ENCODE results near the gene ARAP1.

ARAP1 gene

DNA sequence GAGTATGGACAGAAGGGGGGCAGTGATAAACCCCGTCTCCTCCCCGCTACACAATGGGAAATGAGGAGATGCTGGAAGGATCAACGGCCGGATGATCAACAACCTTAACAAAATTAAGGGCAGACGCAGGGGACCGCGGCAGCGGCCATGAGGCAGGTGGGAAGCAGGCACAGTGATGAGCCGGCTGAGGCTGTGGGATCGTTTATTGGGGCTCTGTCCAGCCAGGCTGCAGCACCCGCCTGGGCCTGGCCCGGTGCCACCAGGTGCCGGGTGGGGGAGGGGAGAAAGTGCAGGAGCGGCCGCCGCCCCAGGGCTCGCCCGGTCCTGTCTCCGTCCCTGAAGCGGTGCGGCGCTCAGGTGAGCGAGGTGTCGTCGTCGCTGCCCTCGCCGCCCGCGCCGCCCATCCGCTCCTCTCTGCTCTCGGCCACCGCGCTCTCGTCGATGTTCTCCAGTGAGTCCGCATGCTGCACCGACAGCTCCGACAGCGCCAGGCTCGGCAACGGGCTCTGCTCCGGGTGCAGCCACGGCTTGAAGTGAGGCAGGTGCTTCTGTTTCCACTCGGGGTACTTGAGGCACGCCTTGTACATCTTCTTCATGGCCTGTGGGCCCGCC is 2.4 kb upstream of the ARAP1 start:
- Histone ChIP-seq H3K36me3 (replicated peaks; ENCODE audit: insufficient read depth, low read length) (no peaks in the 10 kb centered on the region), H3K9me3 (replicated peaks; ENCODE audit: insufficient read depth, low read length) (no peaks in the 10 kb centered on the region), H3F3A (ENCODE audit: insufficient read depth, low read length) (no peaks in the 10 kb centered on the region), H3K27ac (ENCODE audit: low read length) (no peak overlapping the region), H3K79me2 (ENCODE audit: low read length) (peaks cover 13% of the 10 kb centered on the region), H2AFZ (ENCODE audit: low read length) (no peak overlapping the region), H3K4me1 (ENCODE audit: low read length) (peaks cover 5% of the 10 kb centered on the region), H4K20me1 (ENCODE audit: insufficient read depth, low read length) (no peaks in the 10 kb centered on the region), H3K27me3 (replicated peaks; ENCODE audit: insufficient read depth, low read length) (no peaks in the 10 kb centered on the region), H3K9ac (ENCODE audit: low read length) (no peak overlapping the region), H3K4me2 (ENCODE audit: low read depth, low read length) (no peak overlapping the region), H3K9me2 (replicated peaks; ENCODE audit: insufficient read depth, low read length) (no peaks in the 10 kb centered on the region), H3K4me3 (ENCODE audit: low read length) (no peak overlapping the region)
- no peak for DNase-seq
- no peak for TF ChIP-seq EZH2phosphoT487 (IDR thresholded peaks at IDR 0.05; ENCODE audit: low read length)
- TF ChIP-seq EZH2 (optimal IDR thresholded peaks at IDR 0.05; ENCODE audit: low read depth, low read length), result no peak
- TF ChIP-seq, protein P1, sequence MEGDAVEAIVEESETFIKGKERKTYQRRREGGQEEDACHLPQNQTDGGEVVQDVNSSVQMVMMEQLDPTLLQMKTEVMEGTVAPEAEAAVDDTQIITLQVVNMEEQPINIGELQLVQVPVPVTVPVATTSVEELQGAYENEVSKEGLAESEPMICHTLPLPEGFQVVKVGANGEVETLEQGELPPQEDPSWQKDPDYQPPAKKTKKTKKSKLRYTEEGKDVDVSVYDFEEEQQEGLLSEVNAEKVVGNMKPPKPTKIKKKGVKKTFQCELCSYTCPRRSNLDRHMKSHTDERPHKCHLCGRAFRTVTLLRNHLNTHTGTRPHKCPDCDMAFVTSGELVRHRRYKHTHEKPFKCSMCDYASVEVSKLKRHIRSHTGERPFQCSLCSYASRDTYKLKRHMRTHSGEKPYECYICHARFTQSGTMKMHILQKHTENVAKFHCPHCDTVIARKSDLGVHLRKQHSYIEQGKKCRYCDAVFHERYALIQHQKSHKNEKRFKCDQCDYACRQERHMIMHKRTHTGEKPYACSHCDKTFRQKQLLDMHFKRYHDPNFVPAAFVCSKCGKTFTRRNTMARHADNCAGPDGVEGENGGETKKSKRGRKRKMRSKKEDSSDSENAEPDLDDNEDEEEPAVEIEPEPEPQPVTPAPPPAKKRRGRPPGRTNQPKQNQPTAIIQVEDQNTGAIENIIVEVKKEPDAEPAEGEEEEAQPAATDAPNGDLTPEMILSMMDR (IDR thresholded peaks at IDR 0.05; ENCODE audit: low read length), result no peak

DNA sequence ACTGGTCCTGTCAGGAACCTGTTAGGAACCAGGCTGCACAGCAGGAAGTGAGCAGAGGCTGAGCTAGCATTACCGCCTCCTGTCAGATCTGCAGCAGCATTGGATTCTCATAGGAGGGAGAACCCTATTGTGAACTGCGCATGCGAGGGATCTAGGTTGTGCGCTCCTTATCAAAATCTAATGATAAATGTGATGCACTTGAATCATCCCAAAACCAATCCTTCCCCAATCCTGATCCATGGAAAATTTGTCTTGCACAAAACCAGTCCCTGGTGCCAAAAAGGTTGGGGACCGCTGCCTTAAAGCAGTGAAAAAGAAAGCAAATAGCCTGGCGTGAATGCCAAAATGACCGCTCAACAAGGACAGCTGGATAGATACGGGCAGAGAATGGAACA is 1.9 kb upstream of the ARAP1 start:
- no peaks in the 10 kb centered on the region for H3K27me3 ChIP-seq (replicated peaks; ENCODE audit: insufficient read depth, low read length)
- no peak overlapping the region for H3K9ac ChIP-seq (ENCODE audit: low read length)

DNA sequence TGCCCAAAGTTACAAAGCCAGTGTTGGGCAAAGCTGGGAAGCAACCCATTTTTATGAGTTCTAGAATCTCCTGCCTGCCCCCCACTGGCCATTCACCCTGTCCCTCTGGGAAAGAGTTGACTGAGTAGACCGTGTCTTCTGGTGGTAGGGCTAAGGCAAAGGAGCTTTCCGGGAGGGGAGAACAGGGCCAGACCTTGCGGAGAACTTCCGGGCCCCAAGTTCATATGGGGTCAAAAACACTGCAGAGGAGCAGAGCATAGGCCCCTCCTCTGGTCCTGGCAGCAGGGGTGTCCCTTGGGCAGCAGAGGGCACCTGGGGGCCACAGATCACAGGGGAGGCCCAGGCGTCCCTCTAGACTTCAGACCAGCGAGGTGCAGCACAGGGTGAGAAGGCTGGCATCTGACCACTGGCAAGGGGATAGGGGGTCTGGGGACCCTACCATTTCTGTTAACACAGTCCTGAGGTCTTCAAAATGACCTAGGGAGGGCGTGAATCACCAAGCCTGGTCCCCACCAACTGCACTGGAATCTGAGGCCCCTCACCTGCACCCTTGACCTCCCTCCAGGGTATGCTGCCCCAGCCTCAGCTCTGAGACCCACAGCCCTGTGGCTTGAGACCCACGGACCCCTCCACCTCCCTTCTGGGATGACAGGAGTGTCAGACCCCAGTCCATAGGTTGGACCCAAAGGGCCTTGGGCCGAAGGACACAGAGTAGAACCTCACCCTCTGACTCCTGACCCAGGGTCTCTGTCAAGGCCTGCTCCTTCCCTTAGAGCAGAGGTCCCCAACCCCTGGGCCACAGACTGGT is 1.3 kb upstream of the ARAP1 start:
- peaks cover 5% of the 10 kb centered on the region for H3K4me1 ChIP-seq (ENCODE audit: low read length)
- no peaks in the 10 kb centered on the region for H3K9me3 ChIP-seq (replicated peaks; ENCODE audit: insufficient read depth, low read length)
- no peaks in the 10 kb centered on the region for H4K20me1 ChIP-seq (ENCODE audit: insufficient read depth, low read length)
- peaks cover 13% of the 10 kb centered on the region for H3K79me2 ChIP-seq (ENCODE audit: low read length)
- H3K4me3 ChIP-seq (ENCODE audit: low read length), result no peak overlapping the region
- H3K27me3 ChIP-seq (replicated peaks; ENCODE audit: insufficient read depth, low read length), result no peaks in the 10 kb centered on the region
- H3F3A ChIP-seq (ENCODE audit: insufficient read depth, low read length), result no peaks in the 10 kb centered on the region
- no peaks in the 10 kb centered on the region for H3K36me3 ChIP-seq (replicated peaks; ENCODE audit: insufficient read depth, low read length)
- no peak for DNase-seq
- H3K9ac ChIP-seq (ENCODE audit: low read length), result no peak overlapping the region
- no peak overlapping the region for H3K4me2 ChIP-seq (ENCODE audit: low read depth, low read length)
- no peaks in the 10 kb centered on the region for H3K9me2 ChIP-seq (replicated peaks; ENCODE audit: insufficient read depth, low read length)
- no peak for TF ChIP-seq EZH2 (optimal IDR thresholded peaks at IDR 0.05; ENCODE audit: low read depth, low read length)
- TF ChIP-seq EZH2phosphoT487 (IDR thresholded peaks at IDR 0.05; ENCODE audit: low read length), result no peak
- TF ChIP-seq, protein P1 (IDR thresholded peaks at IDR 0.05; ENCODE audit: low read length), result no peak
- no peak overlapping the region for H2AFZ ChIP-seq (ENCODE audit: low read length)
- no peak overlapping the region for H3K27ac ChIP-seq (ENCODE audit: low read length)

More for the DNA sequence above, 1.9 kb upstream of the ARAP1 start:
- TF ChIP-seq EZH2phosphoT487 (IDR thresholded peaks at IDR 0.05; ENCODE audit: low read length), result no peak
- TF ChIP-seq EZH2 (optimal IDR thresholded peaks at IDR 0.05; ENCODE audit: low read depth, low read length), result no peak
- TF ChIP-seq, protein P1 (IDR thresholded peaks at IDR 0.05; ENCODE audit: low read length), result no peak
- Histone ChIP-seq H3F3A (ENCODE audit: insufficient read depth, low read length) (no peaks in the 10 kb centered on the region), H3K4me3 (ENCODE audit: low read length) (no peak overlapping the region), H3K9me2 (replicated peaks; ENCODE audit: insufficient read depth, low read length) (no peaks in the 10 kb centered on the region), H3K36me3 (replicated peaks; ENCODE audit: insufficient read depth, low read length) (no peaks in the 10 kb centered on the region), H4K20me1 (ENCODE audit: insufficient read depth, low read length) (no peaks in the 10 kb centered on the region), H3K9me3 (replicated peaks; ENCODE audit: insufficient read depth, low read length) (no peaks in the 10 kb centered on the region), H3K27ac (ENCODE audit: low read length) (no peak overlapping the region), H2AFZ (ENCODE audit: low read length) (no peak overlapping the region), H3K4me1 (ENCODE audit: low read length) (peaks cover 5% of the 10 kb centered on the region), H3K79me2 (ENCODE audit: low read length) (peaks cover 13% of the 10 kb centered on the region), H3K4me2 (ENCODE audit: low read depth, low read length) (no peak overlapping the region)
- DNase-seq, result no peak
